Measurements from ENCODE around the gene DENND2D. TPM values are rescaled to one million over a fixed set of nuclear protein-coding genes. Genes with fewer than 3 reads are reported as not detected.

The DENND2D gene
- polyA plus RNA-seq, 1 donor from 2014 or later: not detected

- TF ChIP-seq CTCF (IDR thresholded peaks at IDR 0.05; ENCODE audit: poor library complexity, severe bottlenecking) (no peak), EZH2 (IDR thresholded peaks at IDR 0.05; ENCODE audit: borderline replicate concordance, insufficient read depth, low read length, poor library complexity, severe bottlenecking) (no peak), SMC3 (conservative IDR thresholded peaks at IDR 0.05; ENCODE audit: poor library complexity) (no peak), MXI1 (conservative IDR thresholded peaks at IDR 0.05; ENCODE audit: poor library complexity, severe bottlenecking) (no peak)
- Histone ChIP-seq H3K27me3 (ENCODE audit: insufficient read depth, low read depth, low read length) (no peaks in the 10 kb centered on the region), H3K36me3 (ENCODE audit: insufficient read depth, low read length) (no peaks in the 10 kb centered on the region), H3K9me3 (ENCODE audit: low read length) (no peaks in the 10 kb centered on the region), H3F3A (ENCODE audit: insufficient read depth, low read length, poor library complexity, severe bottlenecking) (no peaks in the 10 kb centered on the region), H2AFZ (ENCODE audit: low read depth, low read length) (no peak overlapping the region), H3K4me3 (ENCODE audit: low read length) (no peak overlapping the region), H3K27ac (ENCODE audit: low read length) (no peak overlapping the region), H3K79me2 (replicated peaks; ENCODE audit: insufficient read depth, low read length) (no peaks in the 10 kb centered on the region), H3K9me2 (ENCODE audit: insufficient read depth, low read length) (no peaks in the 10 kb centered on the region), H3K9ac (ENCODE audit: low read length) (no peak overlapping the region), H4K20me1 (ENCODE audit: insufficient read depth) (no peaks in the 10 kb centered on the region), H3K4me2 (ENCODE audit: low read length) (no peak overlapping the region)
Measured at GRCh38 chr1:111227851-111228747, 27.7 kb upstream of the DENND2D start.

- Histone ChIP-seq H3F3A (ENCODE audit: insufficient read depth, low read length, poor library complexity, severe bottlenecking) (no peaks in the 10 kb centered on the region), H3K36me3 (ENCODE audit: insufficient read depth, low read length) (no peaks in the 10 kb centered on the region), H3K4me3 (ENCODE audit: low read length) (no peak within 1 kb of the TSS), H3K9me2 (ENCODE audit: insufficient read depth, low read length) (no peaks in the 10 kb centered on the region), H3K27me3 (ENCODE audit: insufficient read depth, low read depth, low read length) (no peaks in the 10 kb centered on the region), H3K9me3 (ENCODE audit: low read length) (no peaks in the 10 kb centered on the region), H3K4me2 (ENCODE audit: low read length) (no peak within 1 kb of the TSS), H3K27ac (ENCODE audit: low read length) (no peak within 1 kb of the TSS), H3K9ac (ENCODE audit: low read length) (no peak within 1 kb of the TSS), H2AFZ (ENCODE audit: low read depth, low read length) (no peak within 1 kb of the TSS), H4K20me1 (ENCODE audit: insufficient read depth) (no peaks in the 10 kb centered on the region), H3K79me2 (replicated peaks; ENCODE audit: insufficient read depth, low read length) (no peaks in the 10 kb centered on the region)
- TF ChIP-seq EP300 (conservative IDR thresholded peaks at IDR 0.05; ENCODE audit: poor library complexity, severe bottlenecking): no peak
- no peak for TF ChIP-seq REST (IDR thresholded peaks at IDR 0.05; ENCODE audit: borderline replicate concordance)
- no peak for TF ChIP-seq TAF1 (IDR thresholded peaks at IDR 0.05; ENCODE audit: low read depth)
- no peak for TF ChIP-seq SMC3 (conservative IDR thresholded peaks at IDR 0.05; ENCODE audit: poor library complexity)
- TF ChIP-seq EZH2 (IDR thresholded peaks at IDR 0.05; ENCODE audit: borderline replicate concordance, insufficient read depth, low read length, poor library complexity, severe bottlenecking): no peak
- no peak for TF ChIP-seq RAD21 (conservative IDR thresholded peaks at IDR 0.05)
Measured at GRCh38 chr1:111227434-111227833, 27.0 kb upstream of the DENND2D start, which contains the start of gene CHI3L2. CHI3L2 (plus strand) TSS chr1:111227713; CDS start chr1:111227730, 17 bp downstream.

Measured in neural cell (in vitro differentiated cells).